Left colon (tissue), 2 donors: Measurements from ENCODE around the gene MED29. TPM values are rescaled to one million over a fixed set of nuclear protein-coding genes. Genes with fewer than 3 reads are reported as not detected.
A peak's percentile ranks its signal among the peaks of the same experiment; 100 is the strongest.
"Not testable (repeated sequence)": the region's sequence is repeated elsewhere in the genome, so short reads cannot be mapped to it uniquely, and the experiment has no call there.

Source experiments
- ATAC-seq: fragments of 200-7000 bp; cut with Tn5 transposase; one replicate; pipeline ENCODE4 v1.9.1; 2020; ENCODE audit warnings: mild to moderate bottlenecking, moderate library complexity
- DNase-seq, 2 donors: peaks; one replicate each; pipeline ENCODE4 v3.0.0-alpha.2; 2020
- intact Hi-C, 2 donors: fragments of 100-400 bp; cut with DNase I in 1 of 2; cut with micrococcal nuclease in 1 of 2; formaldehyde crosslinking; loops; one replicate each; pipeline versions ENCODE4 v1.11.2 to v1.14.0; 2022; cut with DNase I, micrococcal nuclease
- total RNA-seq, 2 donors: library from RNA; stranded (reverse); fragmentation: NEBNext Ultra II Directional; extraction: Animal tissue kit (Norgen Biotek cat#: 25700); gene quantifications; one replicate each; pipeline ENCODE4 v1.2.1, GENCODE V29; 2021
- donor health status: DM: no; HTN: no; CAD: no.
- donor health status: DM: yes; HTN: yes; CAD: no.

Gene MED29
- total RNA-seq, 2 donors from 2014 or later = 30.4 to 32.4 TPM

- intact Hi-C loops = no loop called here
Observed at GRCh38 chr19:39365531-39365930, 25.6 kb upstream of the MED29 start.

GRCh38 chr19:39369200-39369599 is 22.0 kb upstream of the MED29 start:
- intact Hi-C loops = no loop called here
- DNase-seq (no peak), ATAC-seq (no peak)

More at GRCh38 chr19:39365531-39365930, 25.6 kb upstream of the MED29 start:
- ATAC-seq (no peak), DNase-seq (no peak)

- intact Hi-C loops = no loop called here
- DNase-seq = no peak
- no peak for ATAC-seq
Observed at GRCh38 chr19:39370735-39371134, 20.4 kb upstream of the MED29 start.

GRCh38 chr19:39372047-39372802 is 19.0 kb upstream of the MED29 start:
- ATAC-seq (peak; percentile 30), DNase-seq (peak; percentile 44 to 75)
- intact Hi-C loops = no loop called here

GRCh38 chr19:39372941-39373340 is 18.2 kb upstream of the MED29 start:
- ATAC-seq = no peak
- intact Hi-C loops = no loop called here

GRCh38 chr19:39375929-39376328 is 15.2 kb upstream of the MED29 start:
- DNase-seq (no peak), ATAC-seq (no peak)
- intact Hi-C loops = no loop called here

More at GRCh38 chr19:39372941-39373340, 18.2 kb upstream of the MED29 start:
- no peak for DNase-seq

GRCh38 chr19:39377373-39378362 is 13.5 kb upstream of the MED29 start:
- intact Hi-C loops = no loop called here
- ATAC-seq = no peak
- no peak for DNase-seq

- DNase-seq, ATAC-seq, intact Hi-C loops: not testable (repeated sequence)
Observed at GRCh38 chr19:39379366-39379765, 11.8 kb upstream of the MED29 start.

GRCh38 chr19:39379865-39380396 is 11.2 kb upstream of the MED29 start:
- intact Hi-C loops = no loop called here
- ATAC-seq (no peak), DNase-seq (no peak)

GRCh38 chr19:39380521-39381502 is 10.4 kb upstream of the MED29 start:
- no peak for ATAC-seq
- no peak for DNase-seq
- intact Hi-C loops = no loop called here

- ATAC-seq (no peak), DNase-seq (no peak)
- intact Hi-C loops = no loop called here
Observed at GRCh38 chr19:39381910-39382611, 9.1 kb upstream of the MED29 start.

GRCh38 chr19:39382991-39383828 is 8.0 kb upstream of the MED29 start:
- intact Hi-C loops = no loop called here
- DNase-seq = no peak
- no peak for ATAC-seq

- no peak for ATAC-seq
- intact Hi-C loops = no loop called here
- no peak for DNase-seq
Observed at GRCh38 chr19:39384839-39385568, 6.2 kb upstream of the MED29 start.

GRCh38 chr19:39385629-39386411 is 5.4 kb upstream of the MED29 start:
- intact Hi-C loops = no loop called here
- DNase-seq (no peak), ATAC-seq (no peak)

GRCh38 chr19:39386557-39386956 is 4.6 kb upstream of the MED29 start:
- DNase-seq (no peak), ATAC-seq (no peak)
- intact Hi-C loops = no loop called here

- DNase-seq (no peak), ATAC-seq (no peak)
- intact Hi-C loops = no loop called here
Observed at GRCh38 chr19:39388657-39389056, 2.5 kb upstream of the MED29 start.
